ENCODE measurements around the gene OR7G1. TPM values are rescaled to one million over a fixed set of nuclear protein-coding genes. Genes with fewer than 3 reads are reported as not detected.
"Not testable (repeated sequence)": the region's sequence is repeated elsewhere in the genome, so short reads cannot be mapped to it uniquely, and the experiment has no call there.

OR7G1 gene
- total RNA-seq, 4 donors from 2014 or later = not detected

DNA sequence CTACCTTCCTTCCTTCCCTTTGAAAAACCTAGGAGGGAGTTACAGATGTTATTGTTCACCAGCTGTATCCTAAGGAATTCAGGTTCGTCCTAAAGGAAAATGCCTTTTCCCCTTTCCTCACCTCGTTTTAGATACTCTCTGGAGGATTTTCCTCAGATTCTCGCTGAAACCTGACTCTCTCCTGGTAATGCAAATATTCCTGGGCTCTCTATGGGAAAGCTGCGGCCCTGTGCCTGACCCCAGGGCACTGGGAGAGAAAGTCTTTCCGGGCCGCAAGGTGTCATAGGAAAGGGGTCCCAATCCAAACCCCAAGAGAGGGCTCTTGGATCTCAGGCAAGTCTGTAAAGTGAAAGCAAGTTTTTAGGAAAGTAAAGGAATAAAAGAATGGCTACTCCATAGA is 41.8 kb downstream of the OR7G1 start:
- no peak for TF ChIP-seq POLR2A (IDR thresholded peaks at IDR 0.05)
- TF ChIP-seq CTCF (IDR thresholded peaks at IDR 0.05) = no peak
- intact Hi-C loops (cut with DNase I) = no loop called here
- no peak overlapping the region for H3K4me3 ChIP-seq
- H3K4me1 ChIP-seq = peaks cover 0 to 24% (median 6%) of the 10 kb centered on the region in 3 donors
- no peak overlapping the region for H3K27ac ChIP-seq
- WGBS, 2 donors = 54 to 89% methylated on average over 3 to 5 of the region's 6 CpGs
- no peaks in the 10 kb centered on the region for H3K9me3 ChIP-seq
- H3K36me3 ChIP-seq = no peaks in the 10 kb centered on the region
- H3K27me3 ChIP-seq = no peaks in the 10 kb centered on the region
- no peak for DNase-seq

DNA sequence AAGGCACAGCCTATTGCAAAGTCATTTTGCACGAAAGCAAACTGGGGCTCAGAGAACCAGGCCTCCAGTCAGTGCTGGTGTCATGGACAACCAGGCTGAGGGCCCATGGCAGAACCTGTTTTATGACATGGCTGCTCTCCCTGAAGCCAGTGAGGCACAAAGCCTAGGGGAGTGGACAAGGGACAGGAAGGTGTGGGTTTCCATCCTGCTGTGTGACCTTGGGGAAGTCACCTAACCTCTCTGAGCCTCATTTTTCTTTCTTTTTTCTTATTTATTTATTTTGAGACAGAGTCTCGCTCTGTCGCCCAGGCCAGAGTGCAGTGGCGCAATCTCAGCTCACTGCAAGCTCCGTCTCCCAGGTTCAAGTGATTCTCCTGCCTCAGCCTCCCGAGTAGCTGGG is 43.8 kb downstream of the OR7G1 start:
- 90 to 94% methylated on average over 6 of the region's 6 CpGs for WGBS, 2 donors
- DNase-seq; intact Hi-C loops (cut with DNase I); H3K36me3 ChIP-seq; H3K27me3 ChIP-seq; H3K4me3 ChIP-seq; H3K9me3 ChIP-seq; H3K27ac ChIP-seq: not testable (repeated sequence)
- peaks cover 0 to 24% (median 6%) of the 10 kb centered on the region in 3 donors for H3K4me1 ChIP-seq

GRCh38 chr19:9070066-9070465 is 45.5 kb downstream of the OR7G1 start:
- peaks cover 0 to 13% (median 3%) of the 10 kb centered on the region in 3 donors for H3K4me1 ChIP-seq
- WGBS, 2 donors = 20 to 24% methylated on average over 4 of the region's 5 CpGs
- no peak overlapping the region for H3K27ac ChIP-seq
- no peaks in the 10 kb centered on the region for H3K9me3 ChIP-seq
- no peak for DNase-seq
- peaks cover 0 to 8% (median 0%) of the 10 kb centered on the region in 4 donors for H3K27me3 ChIP-seq
- H3K4me3 ChIP-seq = no peak overlapping the region
- H3K36me3 ChIP-seq = no peaks in the 10 kb centered on the region
- TF ChIP-seq POLR2A (IDR thresholded peaks at IDR 0.05) (no peak), CTCF (IDR thresholded peaks at IDR 0.05) (no peak)
- intact Hi-C loops (cut with DNase I) = no loop called here

DNA sequence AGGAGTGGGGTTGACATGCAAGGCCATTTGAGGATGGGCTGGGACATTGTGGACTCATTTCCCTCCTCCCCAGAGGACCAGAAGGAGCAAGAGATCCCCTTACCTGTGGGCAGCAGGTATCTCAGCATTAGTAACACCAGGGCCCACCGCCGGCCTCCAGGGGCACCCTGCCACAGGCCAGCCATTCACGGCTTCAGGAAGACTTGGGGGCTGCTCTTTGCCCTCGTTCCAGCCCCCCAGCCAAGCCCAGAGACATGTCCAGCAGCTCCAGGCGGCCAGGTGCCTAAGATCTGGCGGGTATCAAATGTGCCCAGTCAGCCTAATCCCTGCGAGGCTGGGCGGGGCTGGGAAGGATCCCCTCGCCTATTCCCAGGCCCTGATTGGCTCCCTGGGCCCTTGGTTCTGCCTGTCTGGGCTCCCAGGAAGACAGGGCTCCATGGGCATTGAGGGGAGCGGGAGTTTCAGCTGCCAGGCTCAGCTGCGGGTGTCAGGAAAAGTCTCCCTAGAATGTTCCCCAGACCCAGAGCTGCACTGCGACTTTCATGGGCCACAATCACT is 50.0 kb downstream of the OR7G1 start:
- H3K9me3 ChIP-seq = no peaks in the 10 kb centered on the region
- TF ChIP-seq CTCF (IDR thresholded peaks at IDR 0.05) (no peak), POLR2A (IDR thresholded peaks at IDR 0.05) (no peak)
- no peak for DNase-seq
- intact Hi-C loops (cut with DNase I) = no loop called here
- peaks cover 0 to 7% (median 0%) of the 10 kb centered on the region in 3 donors for H3K4me1 ChIP-seq
- no peak overlapping the region for H3K27ac ChIP-seq
- peaks cover 0 to 26% (median 0%) of the 10 kb centered on the region in 4 donors for H3K27me3 ChIP-seq
- no peak overlapping the region for H3K4me3 ChIP-seq
- 78 to 93% methylated on average over 3 to 6 of the region's 12 CpGs for WGBS, 2 donors
- H3K36me3 ChIP-seq = no peaks in the 10 kb centered on the region

Small RNAs within 50 kb of the gene (small RNA-seq; reads per million reads assigned to genes)
- 0 reads per million in 4 donors for gene OR1M4P

Other genes with a start within 250 kb of the OR7G1 start
- 1 to 10 TPM in 1 of 4 donors, under 1 TPM in 3; under 0.01 to 1.4 (median 0.04) TPM for gene MUC16, start 105.4 kb downstream of the OR7G1 start, total RNA-seq
- gene OR1M1, start 28.7 kb downstream of the OR7G1 start, total RNA-seq = not detected
- gene OR7G2, start 8.3 kb downstream of the OR7G1 start, total RNA-seq = not detected
- not detected for gene OR7G3, start 11.2 kb upstream of the OR7G1 start, total RNA-seq
- gene ZNF317, start 24.6 kb upstream of the OR7G1 start, total RNA-seq = 10 to 100 TPM in 3 of 4 donors, 1 to 10 TPM in 1; 9.9 to 22.5 (median 13.3) TPM
- gene OR7D2, start 63.2 kb upstream of the OR7G1 start, total RNA-seq = under 1 TPM in 1 of 4 donors, not detected in 3; 0.59 TPM
- not detected for gene OR7D4, start 103.8 kb upstream of the OR7G1 start, total RNA-seq
- not detected for gene OR7E24, start 135.2 kb upstream of the OR7G1 start, total RNA-seq
- gene ZNF699, start 194.1 kb upstream of the OR7G1 start, total RNA-seq = 10 to 100 TPM in 1 of 4 donors, 1 to 10 TPM in 3; 4.3 to 17.7 (median 4.5) TPM
- gene ZNF559, start 208.4 kb upstream of the OR7G1 start, total RNA-seq = 10 to 100 TPM in 1 of 4 donors, 1 to 10 TPM in 3; 4.2 to 10.9 (median 7.0) TPM
- 1 to 10 TPM in 1 of 4 donors, under 1 TPM in 2, not detected in 1; 0.26 to 3.1 (median 0.44) TPM for gene ZNF177, start 247.2 kb upstream of the OR7G1 start, total RNA-seq